OCI-LY7 (cell line): ENCODE measurements around the gene FOXL1.

Experiments
- EZH2phosphoT487 ChIP-seq: fragments of 200-600 bp; sonication (generic); IDR thresholded peaks from 2 replicates; pipeline ENCODE4 v1.6.1; 2018; ENCODE audit warnings: low read depth, borderline replicate concordance, mild to moderate bottlenecking, mixed run types, antibody characterized with exemption, low read length, moderate library complexity, mixed read lengths
- TF ChIP-seq, protein P1 (sequence below): fragments of 200-600 bp; sonication (generic); conservative IDR thresholded peaks from 2 replicates; pipeline ENCODE4 v1.5.1; 2014; ENCODE audit warnings: mild to moderate bottlenecking, antibody characterized with exemption, low read length, moderate library complexity, mixed read lengths

DNA sequence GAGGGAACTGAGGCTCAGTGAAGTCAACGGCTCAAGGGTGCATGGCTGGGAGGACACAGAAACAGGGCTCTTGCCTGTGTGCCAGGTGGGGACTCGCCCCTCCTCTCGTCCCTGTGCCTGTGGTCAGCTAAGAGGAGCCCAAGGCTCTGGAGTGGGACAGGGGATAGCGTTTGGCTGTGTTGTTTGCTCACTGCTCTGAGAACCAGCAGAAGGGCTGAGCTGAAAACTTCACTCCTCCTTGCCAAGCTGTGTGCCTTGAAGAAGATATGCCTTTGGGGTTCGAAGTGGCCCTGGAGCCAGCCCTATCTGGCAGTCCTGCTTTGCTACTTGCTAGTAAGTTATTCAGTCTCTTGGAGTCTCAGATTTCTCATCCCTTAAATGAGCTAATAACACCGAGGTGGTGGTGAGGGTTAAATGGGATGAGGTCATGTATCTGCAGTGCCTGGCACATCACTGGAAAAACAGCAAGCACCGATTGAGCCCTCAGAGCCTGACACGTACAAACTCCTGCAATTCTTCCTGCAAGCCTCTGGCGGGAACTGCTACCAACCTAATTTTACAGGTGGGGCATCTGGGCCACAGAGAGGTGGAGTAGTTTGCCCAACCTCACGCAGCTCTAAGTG is 17.7 kb downstream of the FOXL1 start:
- TF ChIP-seq, protein P1, sequence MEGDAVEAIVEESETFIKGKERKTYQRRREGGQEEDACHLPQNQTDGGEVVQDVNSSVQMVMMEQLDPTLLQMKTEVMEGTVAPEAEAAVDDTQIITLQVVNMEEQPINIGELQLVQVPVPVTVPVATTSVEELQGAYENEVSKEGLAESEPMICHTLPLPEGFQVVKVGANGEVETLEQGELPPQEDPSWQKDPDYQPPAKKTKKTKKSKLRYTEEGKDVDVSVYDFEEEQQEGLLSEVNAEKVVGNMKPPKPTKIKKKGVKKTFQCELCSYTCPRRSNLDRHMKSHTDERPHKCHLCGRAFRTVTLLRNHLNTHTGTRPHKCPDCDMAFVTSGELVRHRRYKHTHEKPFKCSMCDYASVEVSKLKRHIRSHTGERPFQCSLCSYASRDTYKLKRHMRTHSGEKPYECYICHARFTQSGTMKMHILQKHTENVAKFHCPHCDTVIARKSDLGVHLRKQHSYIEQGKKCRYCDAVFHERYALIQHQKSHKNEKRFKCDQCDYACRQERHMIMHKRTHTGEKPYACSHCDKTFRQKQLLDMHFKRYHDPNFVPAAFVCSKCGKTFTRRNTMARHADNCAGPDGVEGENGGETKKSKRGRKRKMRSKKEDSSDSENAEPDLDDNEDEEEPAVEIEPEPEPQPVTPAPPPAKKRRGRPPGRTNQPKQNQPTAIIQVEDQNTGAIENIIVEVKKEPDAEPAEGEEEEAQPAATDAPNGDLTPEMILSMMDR: no peak
- no peak for TF ChIP-seq EZH2phosphoT487
